ENCODE data around the gene NGEF.
A peak's percentile ranks its signal among the peaks of the same experiment; 100 is the strongest.

Gene NGEF

DNA sequence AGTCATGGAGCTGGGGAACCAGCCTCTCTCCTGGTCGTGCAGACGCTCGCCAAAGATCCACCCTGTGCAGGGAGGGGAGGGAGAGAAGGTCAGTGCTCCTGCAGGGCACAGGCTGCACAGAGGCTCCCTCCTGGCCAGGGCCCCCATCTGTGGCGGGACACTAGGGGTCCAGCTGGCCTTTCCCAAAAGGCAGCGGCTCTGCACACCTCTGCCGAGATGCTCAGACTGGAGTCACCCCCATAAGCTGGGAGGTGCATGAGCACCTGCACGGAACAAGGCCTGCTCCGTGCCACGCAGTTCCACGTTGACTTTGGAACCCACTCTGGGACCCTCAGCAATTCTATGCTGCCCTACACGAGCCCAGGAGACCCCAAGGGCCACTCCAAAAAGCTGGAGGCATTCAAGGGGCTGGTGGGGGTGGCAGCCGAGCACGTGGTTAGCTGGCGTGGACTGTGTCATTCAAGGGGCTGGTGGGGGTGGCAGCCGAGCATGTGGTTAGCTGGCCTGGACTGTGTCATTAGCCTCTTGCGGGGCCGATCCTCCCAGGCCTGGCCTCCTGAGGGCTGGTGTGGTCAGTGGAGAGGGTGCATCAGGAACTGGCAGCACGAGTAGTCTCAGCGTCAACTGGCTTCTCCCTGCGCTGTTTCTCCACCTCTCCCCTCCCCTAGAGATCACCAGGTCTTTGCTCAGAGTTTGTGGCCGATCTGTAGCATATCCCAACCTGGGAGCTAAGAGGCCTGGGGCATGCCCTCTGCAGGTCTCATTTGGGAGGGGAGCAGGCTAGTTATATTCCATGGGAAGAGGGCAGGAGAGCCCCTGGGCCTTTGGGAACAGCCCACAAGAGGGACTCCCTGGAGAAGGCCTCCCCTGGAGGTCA, 133.2 kb downstream of the NGEF start:
- no peak for DNase-seq

DNA sequence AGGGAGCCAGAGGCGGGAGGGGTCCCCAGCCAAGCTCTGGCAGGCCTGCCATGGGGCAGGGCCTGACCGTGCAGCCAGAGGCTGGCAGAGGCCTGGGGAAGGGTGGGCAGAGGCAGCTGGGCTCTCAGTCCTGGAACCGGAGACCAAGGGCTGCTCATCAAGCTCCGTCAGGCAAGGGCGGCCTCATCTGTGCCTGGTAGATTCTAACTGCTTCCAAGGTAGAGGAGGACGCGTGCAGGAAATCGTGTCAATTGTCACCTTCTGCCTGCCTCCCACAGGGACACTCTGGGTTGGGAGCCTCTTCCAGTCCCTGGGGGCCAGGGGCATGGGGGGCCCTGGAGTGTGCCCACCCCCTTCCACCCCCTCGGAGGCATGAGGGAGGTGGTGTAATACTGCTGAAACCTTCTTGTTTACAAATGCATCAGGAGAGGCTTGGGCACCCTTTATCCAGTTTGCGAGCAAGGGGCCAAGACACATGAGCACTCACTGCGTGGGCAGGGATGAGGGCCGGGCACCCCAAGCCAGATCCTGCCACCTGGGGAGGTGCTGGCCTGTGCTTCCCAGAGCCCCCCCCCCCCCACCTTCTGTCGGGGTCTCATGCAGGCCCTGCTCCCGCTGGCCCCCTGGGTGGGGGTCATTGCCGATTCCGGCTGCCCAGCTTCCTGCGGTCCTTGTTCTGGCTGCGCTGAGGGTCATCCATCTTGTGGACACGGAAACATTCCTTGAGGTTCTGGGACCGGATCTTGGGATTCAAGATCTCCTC, 134.0 kb downstream of the NGEF start:
- DNase-seq = no peak

DNA sequence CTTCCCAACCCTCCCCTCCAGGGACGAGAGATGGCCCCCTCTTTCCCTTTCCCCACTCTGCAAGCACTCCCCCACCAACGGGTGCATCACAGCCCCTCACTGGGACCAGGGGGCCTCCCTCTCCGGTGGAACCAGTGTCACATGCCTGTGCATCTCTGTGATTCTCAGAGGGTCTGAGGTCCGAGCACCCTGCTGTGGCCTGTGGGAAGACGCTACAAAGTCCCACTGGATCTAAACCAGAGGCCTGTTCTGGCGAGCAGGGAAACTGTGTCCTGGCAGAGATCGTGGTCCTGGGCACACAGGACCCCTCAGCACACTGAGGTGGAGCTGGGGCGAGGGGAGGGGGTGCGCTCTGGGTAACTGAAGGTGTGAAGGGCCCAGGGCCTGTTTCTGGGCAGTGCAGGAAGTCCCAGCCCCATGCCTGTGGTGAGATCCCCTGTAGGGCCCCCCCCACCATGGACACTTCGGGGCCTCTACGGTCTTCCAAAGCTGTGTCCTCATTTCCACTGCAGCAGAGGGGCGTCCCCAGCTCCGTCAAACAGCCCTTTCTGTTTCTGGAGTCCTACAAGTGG, 135.0 kb downstream of the NGEF start:
- no peak for DNase-seq

DNA sequence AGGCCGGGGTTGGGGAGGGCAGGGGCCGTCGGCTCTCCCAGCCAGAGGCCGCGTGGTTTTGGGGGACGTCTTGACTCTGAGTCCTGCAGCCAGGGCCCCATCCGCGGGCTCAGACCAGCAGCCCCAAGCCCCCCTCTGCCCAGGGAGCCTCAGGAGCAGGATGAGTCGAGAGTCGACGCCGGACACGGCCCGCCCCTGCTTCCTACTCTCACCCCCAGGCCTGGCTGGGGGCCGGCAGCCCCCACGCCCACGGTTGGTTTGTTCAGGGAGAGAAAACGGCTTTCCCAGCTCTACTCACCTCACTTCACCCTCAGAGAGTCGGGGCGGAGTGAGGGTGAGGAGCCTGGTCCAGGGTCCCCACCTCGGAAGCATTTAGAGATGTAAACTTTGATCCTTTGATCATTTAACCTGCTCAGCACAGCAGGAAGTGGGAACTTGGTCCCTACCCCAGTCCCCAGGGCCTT, 136.0 kb downstream of the NGEF start:
- DNase-seq = no peak

DNA sequence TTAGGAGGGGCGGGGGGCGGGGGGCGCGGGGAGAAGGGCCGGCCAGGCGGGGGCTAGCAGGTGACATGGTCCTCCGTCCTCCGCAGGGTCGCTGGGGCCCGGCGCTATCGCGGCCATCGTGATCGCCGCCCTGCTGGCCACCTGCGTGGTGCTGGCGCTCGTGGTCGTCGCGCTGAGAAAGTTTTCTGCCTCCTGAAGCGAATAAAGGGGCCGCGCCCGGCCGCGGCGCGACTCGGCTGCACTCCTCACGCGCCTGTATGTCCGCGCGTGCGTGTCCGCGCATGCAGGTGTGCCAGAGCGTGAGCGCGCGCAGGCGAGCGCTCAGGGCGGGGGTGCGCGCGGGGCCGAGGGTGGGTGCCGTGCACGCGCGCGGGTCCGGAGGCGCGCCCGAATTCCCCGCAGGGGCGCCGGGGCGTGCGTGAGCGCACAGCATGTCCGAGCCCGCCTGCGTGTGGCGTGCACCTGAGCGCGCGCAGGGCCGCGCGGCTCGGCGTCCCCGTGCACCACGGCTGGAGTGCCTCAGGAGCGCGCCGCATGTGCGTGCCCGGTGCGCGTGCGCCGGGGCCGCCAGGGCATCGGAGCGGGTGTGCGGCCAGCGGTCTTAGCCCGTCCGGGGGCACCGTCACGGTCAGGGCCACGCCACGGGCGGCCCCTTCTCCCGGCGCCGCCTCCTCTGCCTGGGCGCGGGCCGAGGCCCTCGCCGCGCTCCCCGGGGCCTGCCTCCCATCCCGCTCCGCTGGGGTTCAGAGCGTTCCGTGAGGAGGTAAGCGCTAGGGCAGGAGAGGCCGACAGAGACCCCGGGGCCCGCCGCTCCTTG, 136.7 kb downstream of the NGEF start:
- peak; percentile 60 for DNase-seq

DNA sequence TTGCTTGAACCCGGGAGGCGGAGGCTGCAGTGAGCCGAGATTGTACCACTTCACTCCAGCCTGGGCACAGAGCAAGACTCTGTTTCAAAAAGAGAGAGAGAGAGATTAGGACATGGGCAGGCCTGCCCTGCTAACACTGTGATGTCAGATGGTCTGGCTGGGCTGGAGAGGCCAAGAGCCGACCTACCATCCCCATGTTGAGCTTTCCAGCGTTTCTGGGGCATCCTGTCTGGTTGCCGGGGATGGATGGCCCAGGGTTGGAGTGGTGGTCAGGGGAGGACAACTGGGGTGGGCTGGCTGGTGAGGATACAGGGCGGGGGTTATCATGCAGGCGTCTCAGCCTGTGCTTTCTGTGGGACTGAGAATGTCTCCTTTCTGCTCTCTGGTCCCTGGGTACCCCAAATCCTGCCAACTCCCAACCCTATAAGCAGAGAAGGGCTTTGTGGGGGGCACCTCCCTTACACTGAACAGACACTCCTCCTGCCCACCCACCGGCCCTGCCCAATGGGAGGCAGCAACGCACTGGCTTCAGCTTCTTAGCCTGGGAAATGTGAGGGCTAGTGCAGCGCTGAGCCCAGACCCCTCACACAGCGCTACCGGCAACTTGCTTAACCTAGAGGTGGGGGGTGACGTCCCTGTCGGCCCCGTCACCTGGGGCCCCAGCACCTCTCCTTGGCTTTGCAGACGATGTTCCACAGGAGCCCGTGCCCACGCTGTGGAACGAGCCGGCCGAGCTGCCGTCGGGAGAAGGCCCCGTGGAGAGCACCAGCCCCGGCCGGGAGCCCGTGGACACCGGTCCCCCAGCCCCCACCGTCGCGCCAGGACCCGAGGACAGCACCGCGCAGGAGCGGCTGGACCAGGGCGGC, 137.6 kb downstream of the NGEF start:
- no peak for DNase-seq

DNA sequence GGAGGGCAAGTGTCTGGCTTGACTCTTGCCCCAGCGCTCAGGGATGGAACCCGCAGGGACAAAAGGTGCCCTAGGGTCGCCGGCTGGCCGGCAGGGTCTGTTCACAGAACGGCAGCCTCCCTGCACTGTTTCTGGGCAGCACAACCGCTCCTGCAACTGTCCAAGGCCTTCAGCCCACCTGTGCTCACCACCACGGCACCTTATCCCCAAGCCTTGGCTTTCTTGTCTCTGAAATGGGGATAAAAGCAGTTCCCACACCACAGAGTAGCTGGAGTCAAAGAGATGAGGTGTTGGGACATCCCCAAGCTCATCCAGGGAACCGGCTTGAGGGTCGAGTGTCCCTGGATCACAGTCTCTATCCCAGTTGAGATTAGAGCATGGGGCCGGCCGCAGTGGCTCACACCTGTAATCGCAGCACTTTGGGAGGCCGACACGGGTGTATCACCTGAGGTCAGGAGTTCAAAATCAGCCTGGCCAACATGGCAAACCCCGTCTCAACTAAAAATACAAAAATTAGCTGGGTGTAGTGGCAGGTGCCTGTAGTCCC, 138.3 kb downstream of the NGEF start:
- DNase-seq = no peak

DNA sequence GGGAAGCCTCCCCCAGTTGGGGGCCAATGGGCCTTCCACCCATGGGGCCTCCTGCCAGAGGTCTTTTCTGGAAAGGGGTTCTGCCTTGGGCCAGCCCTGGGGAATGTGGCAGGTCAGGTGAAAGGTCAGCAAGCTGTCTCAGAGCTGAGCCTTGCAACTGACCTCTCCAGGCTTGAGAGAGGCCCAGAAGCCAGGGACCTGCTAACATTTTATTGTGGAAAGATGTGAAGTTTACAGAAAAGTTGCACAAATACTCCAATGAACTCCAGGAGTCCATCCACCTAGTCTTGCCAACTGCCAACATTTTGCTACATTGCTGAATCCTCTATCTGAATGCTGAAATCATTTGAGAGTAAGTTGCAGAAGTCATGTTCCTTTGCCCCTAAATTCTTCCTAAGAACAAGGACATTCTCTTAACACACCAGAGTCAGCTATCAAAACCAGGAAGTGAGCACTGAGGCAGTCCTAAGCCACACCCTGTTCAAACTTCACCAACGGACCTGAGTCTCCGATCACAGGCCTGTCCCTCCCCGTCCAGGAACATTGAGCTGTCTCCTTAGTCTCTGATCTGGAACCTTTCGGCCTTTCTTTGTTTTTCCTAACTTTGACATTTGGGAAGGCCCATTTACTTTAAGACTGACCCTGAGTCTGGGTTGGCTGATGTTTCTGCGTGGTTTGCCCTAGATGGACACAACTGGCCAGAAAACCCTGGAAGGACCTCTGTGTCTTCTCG, 139.0 kb downstream of the NGEF start:
- DNase-seq = no peak

DNA sequence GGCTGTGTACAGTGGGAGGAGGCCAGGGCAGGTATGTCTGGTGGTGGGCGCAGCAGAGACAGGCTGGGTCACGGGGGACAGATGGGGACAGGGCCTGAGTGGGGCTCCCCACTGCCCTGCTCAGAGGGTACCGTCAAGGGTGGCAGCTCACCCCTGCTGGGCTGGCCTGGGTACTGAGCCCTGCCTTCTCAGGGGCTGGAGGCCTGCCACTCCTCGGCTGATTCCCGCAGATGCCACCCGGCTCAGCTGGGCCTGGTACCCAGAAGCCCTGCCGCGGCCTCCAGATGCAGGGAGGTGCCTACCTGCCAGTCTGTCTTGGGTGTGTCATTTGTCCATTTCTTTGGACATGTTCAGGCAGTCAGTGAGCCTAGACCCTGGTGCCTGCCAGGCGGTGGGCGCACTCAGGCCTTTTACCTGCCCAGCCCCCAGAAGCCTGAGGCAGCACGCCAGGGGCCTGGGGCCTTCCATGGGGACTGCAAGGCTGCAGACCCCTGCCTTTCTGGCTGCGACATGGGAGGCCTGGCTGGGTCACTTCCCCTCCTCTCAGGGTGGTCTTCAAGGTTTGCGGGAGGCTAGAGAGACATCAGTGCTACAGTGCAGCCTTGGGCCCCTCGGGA, 139.7 kb downstream of the NGEF start:
- no peak for DNase-seq

DNA sequence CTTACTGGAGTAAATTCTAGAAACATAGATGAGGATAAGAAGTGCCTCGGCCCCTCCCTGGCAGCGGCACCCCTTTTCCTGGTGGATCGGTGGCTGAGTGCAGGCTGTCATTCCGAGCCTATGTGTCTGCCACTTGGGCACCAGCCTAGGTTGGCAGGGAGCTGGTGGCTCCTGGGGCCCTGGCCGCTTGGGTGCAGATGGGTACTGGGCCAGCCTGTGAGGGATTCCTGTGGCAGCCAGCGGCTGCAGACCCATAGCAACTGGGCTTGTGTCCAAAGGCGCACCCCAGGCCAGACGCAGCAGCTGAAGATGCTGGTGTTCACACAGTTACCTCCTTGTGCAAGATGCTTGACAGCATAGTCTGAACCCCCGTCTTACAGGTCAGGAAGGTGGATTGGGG, 140.2 kb downstream of the NGEF start:
- DNase-seq = no peak

DNA sequence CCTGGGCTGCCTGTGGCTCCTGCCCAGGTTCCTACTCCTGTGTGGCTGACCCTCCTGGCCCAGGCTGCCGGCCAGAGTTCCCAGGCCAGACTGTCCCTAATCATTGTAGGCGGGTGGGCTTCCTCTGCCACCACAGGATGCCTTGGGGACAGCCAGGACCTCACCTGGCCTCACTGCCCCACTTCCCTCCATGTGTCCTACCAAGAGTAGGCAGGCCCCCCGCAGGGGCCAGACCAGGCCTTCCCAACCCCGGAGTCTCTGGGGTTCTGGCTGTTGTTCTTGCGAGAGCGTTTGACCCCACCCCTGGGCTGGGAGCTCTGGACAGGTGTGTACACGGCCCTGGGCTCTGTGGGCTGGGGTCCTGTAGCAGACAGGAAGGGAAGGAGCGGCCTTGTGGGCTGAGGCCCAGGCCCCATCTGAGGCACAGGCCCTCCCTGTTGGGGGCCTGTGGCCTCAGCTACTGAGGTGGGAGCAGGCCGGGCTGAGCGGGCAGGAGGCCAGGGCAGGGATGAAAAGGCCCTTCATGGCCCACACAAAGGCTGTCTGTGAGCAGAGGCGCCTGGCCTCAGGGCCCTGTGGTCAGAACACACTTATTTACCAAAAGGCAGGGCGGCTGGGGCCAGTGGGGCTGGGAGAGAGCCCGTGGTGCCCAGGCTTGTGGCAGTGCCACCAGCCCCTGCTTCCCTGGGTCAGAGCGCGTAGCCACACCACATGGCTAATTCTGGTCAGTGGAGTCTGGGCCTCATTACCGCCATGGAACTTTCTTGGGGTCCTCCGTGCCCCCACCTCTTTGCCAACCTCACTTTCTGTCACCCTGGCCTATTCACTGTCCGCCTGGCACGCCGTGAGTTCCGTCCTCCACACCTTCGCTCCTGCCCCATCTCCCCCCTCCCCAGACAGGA, 141.0 kb downstream of the NGEF start:
- DNase-seq = no peak

DNA sequence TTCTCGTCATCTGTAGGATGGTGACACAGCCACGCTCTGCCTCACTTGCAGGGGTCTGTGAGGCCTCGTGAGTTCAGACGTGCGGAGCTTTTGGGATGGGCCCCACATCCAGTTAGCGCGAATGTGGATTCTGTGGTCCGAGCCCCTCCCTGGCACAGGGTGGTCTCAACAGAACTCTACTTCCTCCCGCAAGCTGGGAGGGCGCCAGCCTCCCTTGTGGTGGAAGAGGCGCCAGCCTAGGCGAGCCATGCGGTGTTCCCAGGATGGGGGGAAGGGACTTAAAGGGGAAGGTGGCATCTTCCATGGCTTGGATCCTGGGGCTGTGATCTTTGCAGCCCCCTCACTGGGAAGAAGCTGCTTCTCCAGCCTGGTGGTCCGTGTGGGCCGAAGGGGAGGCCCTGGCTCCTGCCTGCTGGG, 141.6 kb downstream of the NGEF start:
- DNase-seq = no peak

DNA sequence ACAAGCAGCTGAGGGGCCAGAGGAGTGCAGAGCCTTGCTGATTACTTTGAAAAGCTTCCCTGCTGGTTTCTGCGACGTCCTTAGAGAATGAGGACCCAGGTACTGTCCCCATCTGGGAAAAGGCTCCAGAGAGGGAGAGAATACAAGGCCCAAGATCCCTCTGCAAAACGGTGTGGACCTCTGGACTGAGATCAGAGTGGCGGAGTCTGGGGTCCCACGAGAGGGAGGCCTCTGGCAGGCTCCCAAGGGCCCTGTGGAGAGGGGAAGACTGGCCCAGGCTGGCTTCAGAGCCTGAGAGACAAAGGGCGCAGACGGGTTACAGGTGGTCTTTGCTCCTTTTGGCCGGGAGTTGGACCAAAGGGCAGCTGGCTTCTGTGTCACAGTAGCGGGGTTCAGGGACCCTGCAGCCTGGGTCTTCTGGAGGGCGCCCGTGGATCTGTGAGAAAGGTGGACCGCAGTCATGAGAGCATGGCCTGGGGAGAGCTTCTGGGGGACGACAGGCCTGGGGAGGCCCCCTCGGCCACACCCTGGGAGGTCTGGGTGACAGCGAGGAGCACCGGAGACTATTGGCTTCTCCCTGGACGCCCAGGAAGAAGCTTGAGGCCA, 142.2 kb downstream of the NGEF start:
- no peak for DNase-seq

DNA sequence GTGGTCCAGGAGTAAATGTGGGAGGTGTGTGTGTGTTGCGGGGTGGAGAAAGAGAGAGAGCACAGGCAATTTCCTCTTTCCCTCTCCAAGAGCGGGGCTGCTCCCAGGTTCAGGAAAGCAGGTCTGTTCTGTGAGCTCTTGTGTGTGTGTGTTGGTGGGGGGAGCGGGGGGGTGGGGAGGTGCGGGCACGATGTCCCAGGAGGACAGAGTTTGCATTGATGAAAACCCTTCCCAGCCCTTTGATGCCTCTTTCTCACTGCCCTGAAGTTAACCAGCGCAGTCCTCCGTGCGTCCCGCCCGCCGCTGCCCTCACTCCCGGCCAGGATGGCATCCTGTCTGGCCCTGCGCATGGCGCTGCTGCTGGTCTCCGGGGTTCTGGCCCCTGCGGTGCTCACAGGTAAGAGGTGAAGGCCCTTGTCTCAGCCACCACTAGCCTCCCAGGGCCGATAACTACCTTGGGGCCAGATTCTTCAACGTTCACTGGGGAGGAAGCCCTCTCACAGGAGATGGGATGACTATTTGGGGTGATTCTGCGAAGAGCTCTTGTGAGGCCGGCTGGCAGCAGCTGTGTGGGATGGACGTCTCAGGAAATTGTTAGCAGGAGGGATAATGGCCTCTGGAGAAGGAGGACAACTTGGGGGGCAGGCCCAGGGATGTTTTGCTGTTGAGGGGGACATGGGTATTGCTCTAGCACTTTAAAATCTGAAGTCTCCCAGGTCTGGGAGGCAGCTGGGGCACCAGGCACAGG, 142.9 kb downstream of the NGEF start, which contains the start of gene SNORC:
TSS of gene SNORC (plus strand) at position 247 of the 748 bp plus-strand sequence. CDS start at position 325, 78 bp downstream.
- no peak for DNase-seq

DNA sequence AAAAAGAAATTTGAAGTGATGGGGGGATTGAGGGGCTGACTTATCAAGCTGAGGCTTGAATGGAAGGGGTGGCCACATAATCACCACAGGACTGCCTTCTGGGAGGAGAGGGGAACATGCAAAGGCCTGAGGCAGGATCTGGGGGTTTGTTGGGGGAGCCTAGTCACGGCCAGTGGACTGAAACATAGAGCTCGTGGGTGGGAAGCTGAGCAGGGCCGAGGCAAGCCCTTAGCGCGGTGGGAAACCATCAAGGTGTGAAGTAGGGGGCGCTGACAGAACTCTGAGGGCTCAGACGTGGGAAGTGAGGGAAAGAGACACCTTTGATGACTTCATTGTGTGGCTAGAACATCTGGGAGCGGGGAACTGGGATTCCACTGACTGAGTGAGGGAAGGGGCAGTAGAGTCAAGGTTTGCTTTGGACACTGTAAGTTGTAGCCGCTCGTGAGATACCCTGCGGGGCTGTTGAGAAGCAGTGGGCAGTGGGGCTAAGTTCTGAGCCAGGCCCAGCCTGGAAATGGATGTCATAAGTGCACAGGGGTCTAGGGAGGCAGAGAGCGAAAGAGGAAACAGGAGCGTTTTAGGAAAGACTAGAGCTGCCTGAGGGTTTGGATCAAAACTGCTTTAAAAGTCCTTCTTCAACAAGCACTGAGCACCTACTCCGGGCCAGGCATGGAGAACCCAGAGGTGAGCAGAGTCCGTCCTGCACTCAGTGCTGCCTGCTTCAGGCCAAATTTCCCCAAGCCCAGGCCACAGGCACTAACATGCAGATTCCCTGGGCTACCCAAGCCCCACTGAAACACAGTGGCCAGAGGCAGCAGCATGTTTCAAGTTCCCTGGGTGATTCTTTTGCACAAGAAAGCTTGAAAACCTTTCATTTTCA, 143.7 kb downstream of the NGEF start:
- no peak for DNase-seq

DNA sequence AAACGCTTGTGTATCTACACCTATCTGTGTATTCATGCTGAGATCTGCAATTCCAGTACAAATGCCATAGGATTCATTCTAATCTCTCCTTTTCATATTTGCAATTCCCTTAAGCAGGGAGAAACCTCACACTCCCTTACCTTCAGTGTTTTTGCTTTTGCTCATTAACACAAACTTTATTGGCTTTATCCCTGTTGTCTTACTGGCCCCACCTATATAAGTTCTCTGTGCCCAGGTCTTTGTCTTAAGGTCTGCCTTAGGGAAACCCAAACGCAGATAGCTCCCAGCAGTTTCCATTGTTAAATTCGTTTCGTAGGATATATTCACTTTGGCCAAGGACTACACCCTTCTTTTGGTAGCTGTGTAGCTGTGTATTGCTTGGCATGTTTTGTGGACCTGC, 147.0 kb downstream of the NGEF start:
- DNase-seq = no peak

DNA sequence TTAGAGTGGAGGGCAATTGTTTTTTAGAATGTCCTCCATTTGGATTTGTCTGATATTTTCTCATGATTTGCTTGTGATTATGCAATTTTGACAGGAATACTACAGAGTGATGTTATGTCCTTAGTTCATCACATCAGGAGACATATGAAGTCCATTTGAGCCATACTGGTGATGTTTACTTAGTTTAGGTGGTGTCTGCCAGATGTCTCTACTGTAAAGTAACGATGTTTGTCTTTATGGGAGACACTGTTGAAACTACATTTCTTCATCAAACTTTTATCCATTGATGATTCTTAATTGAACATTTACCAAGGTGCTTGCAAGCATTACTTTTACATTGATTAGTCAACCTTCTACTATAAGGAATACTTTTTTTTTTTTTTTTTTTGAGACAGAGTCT, 147.9 kb downstream of the NGEF start:
- no peak for DNase-seq
